HCEC 1CT (cell line): ENCODE results near the gene C19orf85.

Experiments used
- DNase-seq: peaks from one replicate; pipeline ENCODE4 v3.0.0-alpha.2; 2017

The C19orf85 gene

DNA sequence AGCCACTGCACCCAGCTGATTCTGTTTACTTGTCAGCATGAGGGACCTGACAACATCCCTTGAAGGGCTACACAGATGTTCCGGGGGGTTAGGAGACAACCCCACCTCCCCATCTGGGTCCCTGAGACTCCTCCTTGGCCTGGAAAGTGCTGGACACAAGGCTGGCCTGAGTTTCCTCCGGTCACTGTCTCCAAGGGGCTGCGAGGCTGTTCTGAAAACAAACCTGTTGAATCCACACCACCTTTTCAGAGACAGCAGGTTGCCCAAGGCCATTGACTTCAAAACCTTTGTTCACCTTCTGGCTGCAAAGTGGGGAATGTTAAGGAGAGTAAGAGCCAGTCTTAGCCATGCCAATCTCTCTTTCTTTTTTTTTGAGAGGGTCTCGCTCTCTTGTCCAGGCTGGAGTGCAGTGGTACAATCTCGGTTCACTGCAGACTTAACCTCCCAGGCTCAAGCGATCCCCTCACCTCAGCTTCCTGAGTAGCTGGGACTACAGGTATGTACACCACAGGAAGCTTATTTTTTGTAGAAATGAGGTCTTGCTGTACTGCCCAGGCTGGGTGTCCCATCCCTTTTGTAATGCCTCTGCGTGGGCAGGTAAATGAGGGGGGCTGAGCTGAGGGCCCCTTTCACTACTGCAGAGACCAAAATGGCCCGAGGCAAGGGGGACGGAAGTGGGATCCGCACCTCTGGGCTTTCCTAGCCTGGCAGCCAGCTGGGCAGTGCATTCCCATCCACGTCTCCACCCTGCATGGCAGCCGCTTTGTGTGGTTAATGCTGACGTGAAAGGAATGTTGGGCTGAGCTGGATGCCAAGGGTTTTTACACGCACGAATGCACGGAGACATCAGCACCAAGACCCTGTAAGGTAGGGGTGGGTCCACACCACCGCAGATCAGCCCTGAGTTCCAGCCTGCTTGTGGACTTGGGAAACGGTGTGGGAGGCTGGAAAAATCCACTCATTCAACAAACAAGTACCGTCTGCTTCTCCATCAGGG, 10.0 kb upstream of the C19orf85 start:
- DNase-seq, result no peak

DNA sequence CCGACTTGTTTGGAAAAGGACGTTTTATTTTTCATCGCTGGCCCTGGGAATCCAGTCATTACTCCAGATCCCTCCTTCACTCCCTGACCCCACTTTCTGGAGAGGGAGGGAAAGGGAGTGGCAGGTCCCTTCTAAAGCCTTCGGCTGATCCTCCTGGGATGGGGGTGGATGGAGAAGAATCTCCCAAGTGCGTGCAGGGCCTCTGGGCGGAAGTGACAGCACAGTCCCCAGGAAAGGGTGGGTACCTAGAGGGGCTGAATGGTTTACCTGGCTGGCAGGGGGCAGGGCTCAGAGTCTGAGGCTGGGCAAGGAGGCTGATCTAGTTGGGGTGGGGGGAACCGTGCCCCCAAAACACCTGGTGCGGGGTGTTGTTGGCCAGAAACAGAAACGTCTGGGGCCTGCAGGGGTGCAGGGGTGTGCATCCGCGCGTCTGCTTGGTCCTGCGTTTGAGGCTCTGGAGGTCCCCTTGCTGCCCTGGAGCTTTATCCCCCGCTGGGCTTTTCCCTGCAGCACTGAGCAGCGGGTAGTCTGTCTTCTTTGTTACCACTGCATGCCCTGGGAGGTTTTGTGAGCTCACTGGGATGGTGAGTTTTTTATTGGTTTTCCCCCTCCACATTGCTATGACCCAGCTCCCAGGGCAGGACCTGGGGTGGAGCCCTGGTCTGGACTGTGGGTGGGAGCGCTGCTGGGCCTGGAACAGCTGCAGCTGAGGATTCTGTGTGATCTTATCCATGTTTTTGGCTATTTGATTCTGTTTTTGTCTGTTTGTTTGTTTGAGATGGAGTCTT, 8.9 kb upstream of the C19orf85 start:
- no peak for DNase-seq

DNA sequence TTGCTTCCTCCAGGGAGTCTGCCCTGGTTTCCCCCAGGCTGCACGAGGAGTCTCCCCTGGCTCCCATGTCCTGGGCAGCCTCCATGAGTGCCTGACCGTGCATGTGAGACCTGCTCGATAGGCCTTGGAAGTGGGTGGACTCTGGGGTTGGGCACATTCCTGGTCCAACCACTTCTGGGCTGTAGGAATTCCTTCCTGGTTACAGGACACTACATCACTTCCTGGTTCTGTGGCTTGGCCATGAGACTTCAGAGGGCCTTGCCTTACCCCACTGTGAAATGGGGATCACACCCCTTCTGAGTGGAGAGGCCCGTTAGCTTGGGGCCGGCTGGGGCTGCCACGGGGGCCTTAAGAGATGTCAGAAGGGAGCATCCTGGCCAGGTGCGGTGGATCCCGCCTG, 7.9 kb upstream of the C19orf85 start:
- peak; percentile 67 for DNase-seq

DNA sequence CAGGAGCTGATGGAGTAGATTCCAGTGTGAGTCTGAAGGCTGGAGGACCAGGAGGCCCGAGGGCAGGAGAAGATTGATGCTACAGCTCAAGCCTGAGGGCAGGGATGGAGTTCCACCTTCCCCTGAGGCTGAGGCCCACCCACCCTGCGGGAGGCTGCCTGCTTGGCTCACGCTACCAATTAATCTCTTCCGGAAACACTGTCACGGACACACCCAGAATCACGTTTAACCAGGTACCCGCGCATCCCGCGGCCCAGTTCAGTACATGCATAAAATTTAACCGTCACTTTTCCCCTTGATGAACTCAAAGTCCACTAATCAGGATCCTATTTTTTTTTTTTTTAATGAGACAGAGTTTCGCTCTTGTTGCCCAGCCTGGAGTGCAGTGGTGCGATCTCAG, 6.7 kb upstream of the C19orf85 start:
- no peak for DNase-seq

DNA sequence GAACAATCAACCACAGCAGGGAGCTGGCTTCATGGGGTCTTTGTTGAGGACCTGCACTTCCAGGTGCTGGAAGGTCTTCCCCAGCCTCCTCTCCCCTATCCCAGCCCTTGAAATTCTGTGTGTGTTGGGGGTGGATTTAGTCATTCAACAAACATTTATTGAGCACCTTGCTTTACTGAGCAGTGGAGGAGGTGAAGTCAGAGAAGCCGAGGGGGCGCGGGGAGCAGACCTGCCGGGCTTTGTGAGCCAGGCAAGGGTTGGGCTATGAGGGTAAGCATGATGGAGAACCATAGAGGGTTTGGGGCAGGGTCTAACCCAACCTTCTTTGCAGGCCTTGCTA, 3.5 kb upstream of the C19orf85 start:
- DNase-seq, result no peak

DNA sequence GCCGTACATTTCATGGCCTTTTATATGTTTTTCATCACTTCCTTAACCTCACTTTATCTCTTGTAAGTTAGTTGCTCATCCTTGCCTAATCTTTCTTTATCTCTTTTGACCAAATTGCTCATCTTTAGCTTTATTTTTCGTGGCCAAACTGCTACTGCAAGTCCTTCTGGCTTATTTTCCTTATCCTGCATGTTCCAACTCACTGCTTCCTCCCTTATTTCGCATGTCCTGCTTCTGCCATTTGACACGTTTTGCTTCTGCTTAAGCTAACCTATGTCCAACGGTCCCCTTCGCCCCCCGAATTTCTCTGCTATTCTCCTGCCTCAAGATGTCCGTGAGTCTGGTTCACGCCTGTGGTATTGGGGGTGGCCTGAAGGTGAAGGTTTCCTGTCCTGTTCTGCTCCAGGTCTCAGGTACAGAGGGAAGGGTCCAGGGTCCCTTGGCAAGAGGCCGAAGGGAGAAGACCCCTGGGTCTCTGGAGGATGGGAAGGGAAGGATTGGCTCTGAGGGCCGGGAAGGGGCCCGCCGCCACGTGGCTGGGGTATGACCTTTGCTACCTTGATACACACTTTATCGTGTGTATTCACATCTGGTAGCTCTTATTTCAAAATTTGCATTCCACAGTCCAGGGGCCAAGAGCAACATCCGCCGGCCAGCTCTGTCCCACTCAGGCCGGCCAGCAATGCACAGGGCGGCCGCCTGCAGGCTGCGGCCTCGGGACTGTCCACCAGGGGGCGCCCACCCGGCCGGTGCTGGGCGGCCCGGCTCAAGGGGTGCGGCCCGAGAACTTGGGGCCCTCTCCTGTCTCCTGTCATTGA, 2.9 kb upstream of the C19orf85 start:
- peak; percentile 68 for DNase-seq

DNA sequence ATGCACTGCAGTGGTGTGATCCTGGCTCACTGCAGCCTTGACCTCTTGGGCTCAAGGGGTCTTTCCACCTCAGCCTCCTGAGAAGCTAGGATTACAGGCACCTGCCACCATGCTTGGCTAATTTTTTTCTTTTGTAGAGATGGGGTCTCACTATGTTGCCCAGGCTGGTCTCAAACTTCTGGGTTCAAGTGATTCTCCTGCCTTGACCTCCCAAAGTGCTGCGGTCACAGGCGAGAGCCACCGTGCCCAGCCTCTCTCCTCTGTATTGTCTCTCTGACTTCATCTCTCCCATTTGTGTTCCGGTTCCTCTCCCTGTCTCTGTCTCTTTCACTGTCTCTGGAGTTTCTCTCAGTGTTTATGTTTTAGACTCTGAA, 1.7 kb upstream of the C19orf85 start:
- DNase-seq, result no peak

DNA sequence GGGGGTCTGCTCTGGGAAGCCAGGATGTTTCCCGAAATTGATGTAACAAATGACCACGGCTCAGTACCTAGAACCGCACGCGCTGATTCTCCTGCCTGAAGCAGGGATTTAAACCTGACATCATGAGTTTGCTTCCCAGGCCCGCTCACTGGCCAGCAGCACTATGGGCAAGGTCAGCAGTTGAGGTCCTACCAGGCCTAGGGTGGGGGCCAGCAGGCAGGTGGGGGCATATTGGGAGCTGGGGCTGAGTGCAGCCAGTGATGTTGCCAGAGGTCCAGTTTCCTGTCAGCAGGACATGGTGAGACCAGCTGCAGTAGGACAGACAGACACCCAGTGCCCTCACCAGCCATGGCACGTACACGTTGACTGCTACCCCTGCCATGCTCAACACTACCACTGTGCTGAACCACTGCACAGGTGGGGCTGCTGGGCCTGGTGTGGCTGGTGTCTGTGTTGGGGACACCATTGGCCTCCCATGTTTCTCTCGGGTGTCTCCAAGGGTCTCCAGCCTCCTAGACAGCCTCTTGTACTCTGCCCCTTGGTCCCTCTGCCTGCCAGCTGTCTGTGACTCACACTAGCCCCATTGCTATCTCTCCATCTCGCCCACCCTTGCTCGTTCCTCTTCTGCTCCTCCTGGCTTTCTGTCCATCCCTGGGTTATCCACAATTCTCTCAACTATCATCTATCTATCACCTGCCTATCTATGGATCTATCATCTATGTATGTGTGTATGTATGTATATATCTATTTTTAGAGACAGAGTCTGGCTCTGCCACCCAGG, 1.1 kb upstream of the C19orf85 start:
- no peak for DNase-seq

DNA sequence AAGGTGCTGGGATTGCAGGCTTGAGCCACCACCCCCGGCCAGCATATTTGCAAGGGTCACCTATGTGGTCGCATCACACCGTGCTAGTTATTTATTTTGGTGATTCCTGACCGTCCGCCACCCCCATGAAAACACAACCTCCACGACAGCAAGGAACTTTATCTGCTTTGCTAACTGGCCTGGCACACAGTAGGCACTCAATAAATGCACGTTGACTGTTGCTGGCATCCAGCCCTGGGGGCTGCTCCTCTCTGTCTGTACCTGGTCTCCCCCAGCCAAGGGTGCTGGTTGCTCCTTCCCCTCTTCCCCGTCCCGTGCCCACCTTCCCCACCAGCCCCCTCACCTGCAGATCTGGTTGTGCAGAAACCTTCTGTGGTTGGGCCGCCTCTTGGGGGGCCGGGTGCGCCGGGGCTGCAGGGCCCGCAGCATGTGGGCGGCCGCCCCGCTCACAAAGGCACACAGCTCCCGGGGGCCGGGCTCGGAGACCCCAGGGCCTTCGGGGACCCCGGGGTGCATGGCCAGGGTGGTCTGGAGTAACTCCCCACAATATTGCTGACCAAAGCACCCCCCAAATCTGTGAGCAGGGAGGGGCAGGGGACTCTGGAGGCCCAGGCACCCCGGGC, 401 bp downstream of the C19orf85 start:
- no peak for DNase-seq

DNA sequence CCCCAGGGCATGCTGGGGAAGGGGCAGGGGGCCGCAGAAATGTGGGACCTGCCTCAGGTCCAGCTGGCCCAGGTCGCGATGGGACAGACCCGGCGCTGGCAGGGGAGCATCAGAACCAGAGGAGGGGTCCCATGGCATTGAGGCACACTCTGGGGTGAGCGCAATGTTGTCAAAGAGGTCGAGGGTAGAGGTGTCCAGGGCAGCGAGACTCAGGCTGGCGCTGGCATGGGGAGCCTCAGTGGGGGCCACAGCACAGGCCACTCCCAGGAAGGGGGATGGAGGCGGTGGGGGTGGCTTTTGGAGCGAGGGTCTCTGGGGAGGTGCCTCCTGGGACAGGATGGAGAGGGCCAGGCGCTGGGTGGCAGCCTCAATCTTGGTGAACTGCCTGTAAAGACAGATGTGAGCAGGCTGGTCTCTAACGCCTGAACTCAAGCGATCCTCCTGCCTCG, 944 bp downstream of the C19orf85 start:
- DNase-seq, result no peak

DNA sequence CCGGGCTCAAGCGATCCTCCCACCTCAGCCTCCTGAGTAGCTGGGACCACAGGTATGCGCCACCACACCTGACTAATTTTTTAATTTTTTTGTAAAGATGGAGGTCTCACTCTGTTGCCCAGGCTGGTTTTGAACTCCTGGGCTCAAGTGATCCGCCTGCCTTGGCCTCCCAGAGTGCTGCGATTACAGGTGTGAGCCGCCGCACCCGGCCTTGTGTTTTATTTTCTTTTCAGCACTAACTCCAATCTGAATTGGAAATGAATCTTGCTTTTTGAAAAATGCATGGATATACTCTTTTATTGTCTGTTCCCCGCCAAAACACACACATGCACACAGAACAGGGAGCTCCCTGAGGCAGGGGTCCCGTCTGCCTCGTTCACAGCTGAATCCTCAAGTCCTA, 1.8 kb downstream of the C19orf85 start:
- DNase-seq, result no peak

DNA sequence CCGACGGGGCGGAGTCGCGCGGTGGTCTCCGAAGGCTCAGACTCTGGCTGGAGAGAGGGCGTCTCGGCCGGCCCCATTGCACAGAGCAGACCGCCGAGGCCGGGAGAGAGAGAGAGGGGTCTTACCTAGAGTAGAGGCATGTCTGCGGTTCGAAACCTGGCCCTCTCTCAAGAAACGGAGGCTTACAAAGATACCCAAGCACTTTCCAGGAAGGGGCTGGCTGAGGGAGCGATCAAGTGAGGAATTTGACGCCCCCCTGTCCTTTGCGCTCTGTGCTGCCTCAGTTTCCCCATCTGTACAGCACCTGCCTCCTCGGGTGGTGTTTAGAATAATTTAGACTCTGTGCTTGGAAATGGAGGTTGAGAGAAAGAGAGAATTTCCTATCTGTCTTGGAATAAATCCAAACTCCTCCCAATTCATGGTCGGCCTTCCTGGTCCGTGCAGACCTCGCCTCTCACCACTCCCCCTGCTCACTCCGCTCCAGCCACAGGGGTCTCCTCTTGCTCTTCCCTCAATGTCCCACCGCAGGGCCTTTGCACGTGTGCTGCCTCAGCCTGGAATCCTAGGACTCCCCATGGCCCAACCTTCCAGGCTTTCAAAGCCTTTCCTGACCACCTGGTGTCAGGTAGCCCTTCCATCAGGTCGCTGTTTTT, 2.5 kb downstream of the C19orf85 start:
- DNase-seq, result no peak

DNA sequence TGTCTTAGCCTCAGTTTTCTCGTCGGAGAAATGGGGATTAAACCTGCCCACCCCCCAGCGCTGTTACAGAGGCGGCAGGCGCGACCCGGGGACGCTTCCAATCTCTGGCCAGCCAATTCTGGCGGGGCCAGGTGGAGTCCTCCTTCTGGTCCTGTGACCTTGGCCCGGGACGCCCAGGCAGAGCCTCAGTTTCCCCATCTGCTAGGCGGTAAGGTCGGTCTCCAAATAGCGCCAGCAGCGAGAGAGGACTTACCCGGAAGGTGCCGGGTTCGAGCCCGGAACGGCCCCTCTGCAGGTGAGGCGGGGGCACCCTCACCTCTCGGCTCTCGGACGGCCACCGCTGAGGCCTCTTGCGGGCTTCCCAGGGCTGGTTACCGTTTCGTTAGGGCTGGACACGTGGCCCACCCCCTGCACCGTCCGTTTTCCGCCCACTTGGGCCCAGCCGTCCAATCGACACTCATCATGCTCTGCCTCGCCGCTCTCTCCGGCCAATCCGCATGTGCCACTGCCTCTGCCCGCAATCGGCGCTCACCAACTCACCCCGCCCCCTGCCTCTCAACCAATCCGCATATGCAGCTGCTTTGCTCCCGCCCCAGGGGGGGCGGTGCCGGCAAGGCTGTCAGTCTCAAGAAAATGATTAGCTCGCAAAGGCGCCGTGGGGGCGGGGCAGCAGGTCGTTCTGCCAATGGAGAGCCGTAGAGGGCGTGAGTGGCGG, 3.1 kb downstream of the C19orf85 start, which contains the start of gene ISOC2:
ISOC2 (minus strand) TSS at position 384 of the 715 bp plus-strand sequence. CDS start 5,156 bp downstream, outside the sequence.
- DNase-seq, result peak; percentile 100

DNA sequence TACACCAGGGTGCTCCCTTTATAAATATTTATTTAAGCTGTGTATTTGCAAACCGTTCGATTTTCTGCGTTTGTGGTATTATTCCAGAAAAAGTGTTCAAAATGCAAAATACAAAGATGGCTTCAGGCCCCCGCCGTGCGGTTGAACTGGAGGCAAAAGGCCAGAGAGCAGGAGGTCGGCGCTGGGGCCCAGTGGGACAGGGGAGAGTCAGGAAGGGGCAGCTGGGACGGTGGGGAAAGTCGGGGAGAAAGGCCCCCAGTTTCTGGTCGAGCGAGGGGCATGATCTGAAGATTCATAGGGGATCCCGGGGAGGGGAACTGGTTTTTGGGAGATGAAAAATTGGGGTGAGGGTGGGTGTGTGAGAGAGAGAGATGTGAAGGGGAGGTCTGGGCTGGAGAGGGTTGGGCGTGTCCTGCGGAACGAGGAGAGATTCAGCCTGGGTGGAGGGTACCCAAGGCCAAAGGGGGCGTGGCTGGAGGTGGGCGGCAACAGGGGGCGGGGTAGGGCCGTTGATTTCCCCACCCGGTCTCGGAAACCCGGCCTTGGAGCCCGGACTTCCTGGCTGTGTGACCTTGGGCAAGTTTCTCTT, 3.8 kb downstream of the C19orf85 start:
- peak; percentile 73 for DNase-seq

DNA sequence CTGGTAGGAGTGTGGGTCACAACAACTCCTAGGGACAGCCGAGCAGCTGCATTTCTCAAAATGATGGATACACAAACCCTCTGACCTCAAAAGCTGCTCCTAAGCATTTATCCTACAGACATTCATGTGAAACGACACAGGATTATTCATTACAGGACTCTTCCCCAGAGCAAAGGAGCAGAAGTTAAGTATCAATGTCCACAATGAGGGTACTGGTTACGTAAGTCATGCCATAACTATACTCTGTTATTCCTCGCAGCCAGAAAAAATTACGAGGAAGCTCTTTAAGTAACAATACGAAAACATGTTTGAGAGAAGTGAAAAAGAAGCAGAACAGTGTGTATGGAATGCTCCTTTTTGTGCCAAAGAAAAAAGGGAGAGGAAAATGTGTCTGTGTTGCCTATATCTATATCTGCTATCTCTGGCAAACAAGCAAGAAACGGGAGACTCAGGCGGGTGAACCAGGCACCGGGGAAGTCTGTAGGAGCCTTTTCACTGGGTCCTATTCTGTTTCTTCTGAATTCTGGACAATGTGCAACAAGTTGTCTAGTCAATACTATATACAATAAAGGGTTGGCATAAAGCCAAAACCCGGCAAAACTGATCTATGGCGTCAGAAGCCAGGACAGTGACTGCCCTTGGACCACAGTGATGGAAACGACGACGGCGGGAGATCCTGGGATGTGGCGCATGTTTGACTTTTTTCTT, 4.4 kb downstream of the C19orf85 start:
- DNase-seq, result no peak

DNA sequence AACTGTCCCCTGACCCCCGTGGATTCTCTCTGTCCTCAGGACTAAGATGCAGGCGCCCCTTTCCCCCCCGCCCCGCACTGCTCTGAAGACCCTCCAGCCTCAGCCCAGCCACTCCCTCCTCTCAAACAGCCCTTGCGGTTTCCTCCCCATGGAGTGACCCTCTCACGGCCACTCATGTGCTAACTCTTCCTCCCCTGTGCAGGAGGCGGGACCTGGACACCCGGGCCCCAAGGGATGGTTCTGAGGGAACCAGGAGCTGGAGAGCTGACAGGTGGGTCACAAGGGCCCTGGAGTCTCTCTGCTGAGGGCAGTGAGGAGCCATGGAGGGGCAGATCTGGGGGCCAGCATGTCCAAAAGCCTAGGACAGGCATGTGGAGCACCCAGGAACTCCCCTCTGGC, 5.0 kb downstream of the C19orf85 start:
- no peak for DNase-seq

DNA sequence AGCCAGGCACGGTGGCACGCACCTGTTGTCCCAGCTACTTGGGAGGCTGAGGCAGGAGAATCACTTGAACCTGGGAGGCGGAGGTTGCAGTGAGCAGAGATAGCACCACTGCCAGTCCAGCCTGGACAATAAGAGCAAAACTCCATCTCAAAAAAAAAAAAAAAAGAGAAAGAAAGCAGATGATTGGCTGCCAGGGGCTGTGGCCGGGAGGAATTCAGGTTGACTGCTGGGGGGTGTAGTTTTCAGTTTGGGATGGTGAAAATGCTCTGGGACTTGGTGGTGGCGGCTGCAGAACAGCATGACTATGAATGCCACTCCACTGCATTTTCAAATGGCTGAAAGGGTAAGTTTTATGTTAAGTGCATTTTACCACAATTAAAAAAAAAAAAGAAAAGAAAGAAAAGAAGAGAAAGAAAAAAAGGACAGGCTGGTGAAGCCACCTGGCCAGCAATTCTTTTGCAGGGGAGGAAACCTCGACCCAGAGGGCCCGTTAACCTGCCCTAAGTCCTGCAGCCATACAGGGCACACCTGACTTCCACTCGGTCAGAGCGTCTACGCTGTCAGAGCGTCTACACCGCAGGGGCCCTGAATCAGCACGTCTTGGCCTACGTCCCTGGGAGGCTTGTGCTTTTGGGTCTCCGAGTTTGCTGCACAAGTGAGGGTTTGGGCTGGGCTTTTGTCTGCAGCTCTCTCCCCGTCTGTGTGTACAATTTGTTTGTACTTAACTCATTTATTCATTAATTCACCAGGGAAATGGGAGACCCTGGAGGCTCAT, 6.7 kb downstream of the C19orf85 start:
- DNase-seq, result no peak

DNA sequence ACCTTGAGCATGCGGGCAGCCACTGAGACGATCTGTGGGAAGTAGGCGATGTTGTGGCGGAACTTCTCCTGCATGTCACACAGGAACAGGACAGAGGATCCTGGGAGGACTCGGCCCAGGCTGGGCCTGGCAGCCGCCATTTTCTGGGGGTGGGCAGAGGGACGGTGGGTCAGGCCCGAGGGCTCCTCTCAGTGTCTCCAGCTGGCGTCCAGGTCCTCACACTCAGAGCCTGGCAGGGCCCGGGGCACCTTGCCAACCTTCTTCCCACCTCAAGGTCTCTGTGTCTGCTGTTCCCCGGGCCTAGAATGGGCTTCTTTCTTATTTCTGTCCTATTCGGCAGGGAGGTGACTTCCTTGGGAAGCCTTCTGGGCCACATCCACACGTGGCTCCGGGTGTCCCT, 8.2 kb downstream of the C19orf85 start:
- no peak for DNase-seq
